SK-N-SH (cell line): ENCODE data around the gene PAQR5.

Experiments used
- CHD2 ChIP-seq: fragments of 150-350 bp; IDR thresholded peaks from 2 replicates; pipeline ENCODE4 v1.6.1; 2018; ENCODE audit warnings: low read length; ENCODE audit not compliant: partially characterized antibody
- CTCF ChIP-seq: fragments of 200-600 bp; sonication (generic); IDR thresholded peaks from 2 replicates; pipeline ENCODE4 v1.6.1; 2017; ENCODE audit warnings: antibody characterized with exemption, mild to moderate bottlenecking, moderate library complexity
- EP300 ChIP-seq, 2 experiments: IDR thresholded peaks; 2 replicates each; pipeline versions ENCODE4 v1.4.0 to v1.6.1; 2012; ENCODE audit warnings: borderline replicate concordance in 1 of 2, low read depth in 1 of 2, low read length in 1 of 2
- EZH2phosphoT487 ChIP-seq: fragments of 200-600 bp; sonication (generic); IDR thresholded peaks from 2 replicates; pipeline ENCODE4 v1.6.1; 2017; ENCODE audit warnings: low read depth, mixed run types, mild to moderate bottlenecking, antibody characterized with exemption, moderate library complexity, borderline replicate concordance
- JUND ChIP-seq: IDR thresholded peaks from 2 replicates; pipeline ENCODE4 v1.4.0; 2012
- MAX ChIP-seq: IDR thresholded peaks from 2 replicates; pipeline ENCODE4 v1.4.0; 2012; ENCODE audit warnings: low read depth
- RAD21 ChIP-seq: IDR thresholded peaks from 2 replicates; pipeline ENCODE4 v1.6.1; 2012; ENCODE audit warnings: mild to moderate bottlenecking, low read length
- RCOR1 ChIP-seq: fragments of 150-350 bp; IDR thresholded peaks from 2 replicates; pipeline ENCODE4 v1.6.1; 2017; ENCODE audit warnings: antibody characterized with exemption, low read length
- RFX5 ChIP-seq: IDR thresholded peaks from 2 replicates; pipeline ENCODE4 v1.6.1; 2012; ENCODE audit warnings: mild to moderate bottlenecking, improper control_type of control experiment, low read length
- RXRA ChIP-seq: IDR thresholded peaks from 2 replicates; pipeline ENCODE4 v1.4.0; 2012; ENCODE audit warnings: low read depth, mild to moderate bottlenecking, borderline replicate concordance
- SIN3A ChIP-seq: IDR thresholded peaks from 2 replicates; pipeline ENCODE4 v1.6.1; 2012; ENCODE audit warnings: low read depth, mild to moderate bottlenecking, low read length, moderate library complexity, borderline replicate concordance
- TF ChIP-seq, protein P1 (sequence below): fragments of 150-350 bp; IDR thresholded peaks from 2 replicates; pipeline ENCODE4 v1.6.1; 2017; ENCODE audit warnings: antibody characterized with exemption, low read length, low read depth, borderline replicate concordance

GRCh38 chr15:69277316-69277715 is 21.4 kb upstream of the PAQR5 start:
- TF ChIP-seq CTCF (no peak), RAD21 (no peak), RXRA (no peak), EP300 (IDR thresholded peaks at IDR 0.05; ENCODE audit: borderline replicate concordance in 1 of 2, low read depth in 1 of 2, low read length in 1 of 2) (no peak), EZH2phosphoT487 (no peak), JUND (no peak), SIN3A (no peak), RCOR1 (no peak), CHD2 (no peak), RFX5 (no peak), MAX (no peak)
- TF ChIP-seq, protein P1, sequence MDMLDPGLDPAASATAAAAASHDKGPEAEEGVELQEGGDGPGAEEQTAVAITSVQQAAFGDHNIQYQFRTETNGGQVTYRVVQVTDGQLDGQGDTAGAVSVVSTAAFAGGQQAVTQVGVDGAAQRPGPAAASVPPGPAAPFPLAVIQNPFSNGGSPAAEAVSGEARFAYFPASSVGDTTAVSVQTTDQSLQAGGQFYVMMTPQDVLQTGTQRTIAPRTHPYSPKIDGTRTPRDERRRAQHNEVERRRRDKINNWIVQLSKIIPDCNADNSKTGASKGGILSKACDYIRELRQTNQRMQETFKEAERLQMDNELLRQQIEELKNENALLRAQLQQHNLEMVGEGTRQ = no peak
